GM12878 (cell line): ENCODE results near the gene USP46. TPM values are rescaled to one million over a fixed set of nuclear protein-coding genes. Genes with fewer than 3 reads are reported as not detected.

Experiments
- ATAC-seq: fragments of 200-7000 bp; cut with Tn5 transposase; 3 replicates; pipeline ENCODE4 v1.9.1; 2020; ENCODE audit warnings: mild to moderate bottlenecking, moderate library complexity
- Bru-seq: library from RNA; stranded (reverse); fragments of 400-500 nt; gene quantifications from one replicate; lab custom pipeline; 2021; lab: Mats Ljungman, UMichigan
- BruChase-seq, 2 experiments: library from RNA; stranded (reverse); fragments of 400-500 nt; gene quantifications; one replicate each; lab custom pipeline; 2021; lab: Mats Ljungman, UMichigan
- BruUV-seq: library from RNA; stranded (reverse); fragments of 400-500 nt; replicated peaks from 2 replicates; lab custom pipeline; 2021; lab: Mats Ljungman, UMichigan
- CTCF ChIA-PET: fragments of 300-600 bp; sonication (Branson Sonifier 250); formaldehyde crosslinking; extraction: SDS; loops from one replicate; lab custom pipeline; 2021; ENCODE audit warnings: inconsistent platforms; lab: Yijun Ruan, JAX
- POLR2A ChIA-PET: fragments of 350-600 bp; formaldehyde crosslinking; extraction: SDS; loops from one replicate; lab custom pipeline; 2021; ENCODE audit warnings: inconsistent platforms; lab: Charles Lee
- RAD21 ChIA-PET: fragments of 300-600 bp; sonication (Branson Sonifier 250); formaldehyde crosslinking; loops from one replicate; lab custom pipeline; 2023; ENCODE audit warnings: antibody characterized with exemption; ENCODE audit not compliant: unreplicated experiment; lab: Charles Lee
- SMC1A ChIA-PET: fragments of 300-600 bp; sonication (Branson Sonifier 250); formaldehyde crosslinking; loops from one replicate; lab custom pipeline; 2023; ENCODE audit not compliant: unreplicated experiment, uncharacterized antibody; lab: Charles Lee
- DNase-seq: peaks from one replicate; pipeline ENCODE4 v3.0.0-alpha.2; 2011; ENCODE audit warnings: low read depth, low spot score
- FAIRE-seq: peaks from 3 replicates; lab custom pipeline; 2011; peaks lifted over from hg19 to GRCh38; lab: Jason Lieb, UNC
- H2AFZ ChIP-seq: 2 replicates; pipeline ENCODE4 v1.6.0; 2011; ENCODE audit warnings: low read depth, low read length, control low read depth; ENCODE audit not compliant: control insufficient read depth
- H3K27ac ChIP-seq: 2 replicates; pipeline ENCODE4 v1.5.1; 2011; ENCODE audit warnings: control low read depth; ENCODE audit not compliant: control insufficient read depth, insufficient read depth
- H3K27me3 ChIP-seq, 2 experiments: replicated peaks in 1 of 2; 2 replicates each; pipeline versions ENCODE4 v1.6.0 to v1.6.1; 2011; ENCODE audit warnings: low read length in 1 of 2; ENCODE audit not compliant: control insufficient read depth in 2 of 2, insufficient read depth in 2 of 2
- H3K36me3 ChIP-seq, 2 experiments: 2 replicates each; pipeline ENCODE4 v1.5.1; 2011; ENCODE audit warnings: low read length in 1 of 2; ENCODE audit not compliant: control insufficient read depth in 2 of 2, insufficient read depth in 2 of 2
- H3K4me1 ChIP-seq: 2 replicates; pipeline ENCODE4 v1.6.1; 2011; ENCODE audit warnings: mild to moderate bottlenecking, low read length, moderate library complexity, mixed read lengths; ENCODE audit not compliant: control insufficient read depth, insufficient read depth
- H3K4me2 ChIP-seq: 2 replicates; pipeline ENCODE4 v1.6.0; 2011; ENCODE audit warnings: control low read depth; ENCODE audit not compliant: control insufficient read depth, insufficient read depth
- H3K4me3 ChIP-seq: fragments of 200-600 bp; sonication (generic); 2 replicates; pipeline ENCODE4 v1.5.1; 2016
- H3K79me2 ChIP-seq: 2 replicates; pipeline ENCODE4 v1.6.0; 2011; ENCODE audit warnings: low read length; ENCODE audit not compliant: control insufficient read depth, insufficient read depth
- H3K9ac ChIP-seq: 2 replicates; pipeline ENCODE4 v1.8.0; 2011; ENCODE audit warnings: low read length, control low read depth, mixed read lengths; ENCODE audit not compliant: control insufficient read depth, insufficient read depth
- H3K9me3 ChIP-seq: replicated peaks from 3 replicates; pipeline ENCODE4 v1.5.1; 2011; ENCODE audit warnings: mild to moderate bottlenecking, low read length; ENCODE audit not compliant: control insufficient read depth, insufficient read depth
- H4K20me1 ChIP-seq: 2 replicates; pipeline ENCODE4 v1.6.0; 2011; ENCODE audit not compliant: control insufficient read depth, insufficient read depth
- BHLHE40 ChIP-seq, 2 experiments: fragments of 450-650 bp in 1 of 2; IDR thresholded peaks; 2 replicates each; pipeline ENCODE4 v1.6.1; 2011 to 2017; ENCODE audit warnings: low read depth in 2 of 2, borderline replicate concordance in 1 of 2, improper control_type of control experiment in 1 of 2, low read length in 1 of 2, mild to moderate bottlenecking in 1 of 2
- EGR1 ChIP-seq, 2 experiments: IDR thresholded peaks; 1 replicate in 1 of 2; 2 replicates in 1 of 2; pipeline ENCODE4 v1.6.1; 2011 to 2012; ENCODE audit warnings: low read depth in 2 of 2, low read length in 2 of 2, borderline replicate concordance in 1 of 2, mild to moderate bottlenecking in 1 of 2, moderate library complexity in 1 of 2
- NR2C2 ChIP-seq: IDR thresholded peaks from 2 replicates; pipeline ENCODE4 v1.6.1; 2011; ENCODE audit warnings: borderline replicate concordance, low read depth; ENCODE audit not compliant: control insufficient read depth, insufficient read length
- TCF3 ChIP-seq: IDR thresholded peaks from 2 replicates; pipeline ENCODE4 v1.6.1; 2012; ENCODE audit warnings: low read depth, mild to moderate bottlenecking, low read length, borderline replicate concordance; ENCODE audit not compliant: insufficient read depth
- WGBS: methylation state at CpG from one replicate; pipeline ENCODE4 v1.1.6; 2016; ENCODE audit warnings: low lambda C conversion rate; ENCODE audit not compliant: insufficient replicate concordance, insufficient coverage; ENCODE audit errors: missing lambda C conversion rate; 5-methylcytosine and 5-hydroxymethylcytosine counted together
- in situ Hi-C: fragments of 300-500 bp; cut with MboI; formaldehyde crosslinking; loops from 9 replicates; pipeline ENCODE4 v1.14.3; 2018; ENCODE audit warnings: mixed read lengths
- intact Hi-C: fragments of 100-400 bp; cut with micrococcal nuclease; formaldehyde crosslinking; loops from one replicate; pipeline ENCODE4 v1.14.2; 2022; ENCODE audit not compliant: unreplicated experiment
- long read RNA-seq, 2 experiments: library from polyadenylated mRNA; unstranded; transcript quantifications; one replicate each; pipeline ENCODE4 v2.0.0, GENCODE V29; 2019 to 2020
- polyA minus RNA-seq, 3 experiments: library from RNA; depleted of rRNA, polyadenylated mRNA; stranded (reverse); fragments of >200 nt; gene quantifications; 2 replicates each; pipeline ENCODE4 v1.2.3, GENCODE V29; 2011
- polyA plus RNA-seq, 11 experiments: library from polyadenylated mRNA; depleted of rRNA in 4 of 11; unstranded in 6 of 11; stranded (reverse) in 5 of 11; fragments of >200 nt; fragmentation: Nextera tagmentation in 4 of 11; fragmentation: Illumina TruSeq in 1 of 11; extraction: Ambion mirVana in 4 of 11; extraction: Trizol in 1 of 11; gene quantifications; 1 replicate in 1 of 11; 2 replicates in 10 of 11; pipeline versions ENCODE4 v1.2.1 to v1.2.3, GENCODE V29; 2011 to 2016; ENCODE audit warnings: inconsistent platforms in 2 of 11, missing spikeins in 2 of 11, low read depth in 1 of 11
- total RNA-seq, 4 experiments: library from RNA; depleted of rRNA in 3 of 4; stranded (reverse); fragments of >200 nt in 3 of 4; fragmentation: Illumina TruSeq in 1 of 4; extraction: Trizol in 1 of 4; gene quantifications; 2 replicates each; pipeline versions ENCODE4 v1.2.1 to v1.2.3, GENCODE V29; 2013 to 2021
- TF ChIP-seq, protein P1 (sequence below): IDR thresholded peaks from 2 replicates; pipeline ENCODE4 v1.6.1; 2012; ENCODE audit warnings: low read depth, low read length, improper control_type of control experiment
- TF ChIP-seq, protein P2 (sequence below): fragments of 450-650 bp; IDR thresholded peaks from 2 replicates; pipeline ENCODE4 v1.6.1; 2017; ENCODE audit warnings: mild to moderate bottlenecking, moderate library complexity

The USP46 gene, protein sequence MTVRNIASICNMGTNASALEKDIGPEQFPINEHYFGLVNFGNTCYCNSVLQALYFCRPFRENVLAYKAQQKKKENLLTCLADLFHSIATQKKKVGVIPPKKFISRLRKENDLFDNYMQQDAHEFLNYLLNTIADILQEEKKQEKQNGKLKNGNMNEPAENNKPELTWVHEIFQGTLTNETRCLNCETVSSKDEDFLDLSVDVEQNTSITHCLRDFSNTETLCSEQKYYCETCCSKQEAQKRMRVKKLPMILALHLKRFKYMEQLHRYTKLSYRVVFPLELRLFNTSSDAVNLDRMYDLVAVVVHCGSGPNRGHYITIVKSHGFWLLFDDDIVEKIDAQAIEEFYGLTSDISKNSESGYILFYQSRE
- 22.3 and 26.2 TPM in 2 replicates for total RNA-seq (2013; cell fraction: nucleolus; rRNA removed)
- total RNA-seq (2014; rRNA removed) (6.7 and 8.4 TPM in 2 replicates), total RNA-seq (2014; rRNA removed; fragmentation: Illumina TruSeq; extraction: Trizol) (10.4 and 11.6 TPM in 2 replicates), total RNA-seq (2021) (18.8 and 20.1 TPM in 2 replicates), polyA plus RNA-seq (2011; rRNA removed) (12.4 and 15.6 TPM in 2 replicates), polyA plus RNA-seq (2014; fragmentation: Illumina TruSeq; extraction: Trizol) (14.5 and 14.7 TPM in 2 replicates), polyA plus RNA-seq (2014; fragmentation: Nextera tagmentation; extraction: Ambion mirVana) (1 to 10 TPM; 5.3 TPM), polyA plus RNA-seq (2014; rRNA removed) (7.6 and 8.7 TPM in 2 replicates), polyA plus RNA-seq (2016; fragmentation: Nextera tagmentation; extraction: Ambion mirVana) (10 to 100 TPM; 13.1 to 13.2 TPM), polyA minus RNA-seq (2011; rRNA and poly(A)+ RNA removed) (11.3 and 29.0 TPM in 2 replicates), Bru-seq, nascent RNA (percentile 76 among the genes with signal in this experiment), BruChase-seq, experiment 1, labeled RNA remaining after a 6-hour chase (percentile 73 among the genes with signal in this experiment), BruChase-seq, experiment 2, labeled RNA remaining after a 2-hour chase (percentile 76 among the genes with signal in this experiment)
- polyA plus RNA-seq (2011; ENCODE audit: low read depth): 3.1 TPM
- 3.8 and 3.9 TPM in 2 replicates for polyA plus RNA-seq (2011; cell fraction: cytosol; rRNA removed)
- 9.0 and 12.8 TPM in 2 replicates for polyA plus RNA-seq (2011; cell fraction: nucleus; rRNA removed)
- 4.7 and 6.8 TPM in 2 replicates for polyA plus RNA-seq (2012)
- 3.1 and 4.0 TPM in 2 replicates for polyA minus RNA-seq (2011; cell fraction: cytosol; rRNA and poly(A)+ RNA removed)
- polyA minus RNA-seq (2011; cell fraction: nucleus; rRNA and poly(A)+ RNA removed): 9.1 and 15.4 TPM in 2 replicates
- long read RNA-seq, experiment 1, partial matches to known transcripts: 1 of 1 reads
- long read RNA-seq, experiment 1, other reads (novel, unspliced or antisense): 0 of 1 reads
- long read RNA-seq, experiment 2, full-length matches to known transcripts: 12 of 25 reads
- long read RNA-seq, experiment 2, partial matches to known transcripts: 6 of 25 reads
- long read RNA-seq, experiment 2, other reads (novel, unspliced or antisense): 7 of 25 reads

DNA sequence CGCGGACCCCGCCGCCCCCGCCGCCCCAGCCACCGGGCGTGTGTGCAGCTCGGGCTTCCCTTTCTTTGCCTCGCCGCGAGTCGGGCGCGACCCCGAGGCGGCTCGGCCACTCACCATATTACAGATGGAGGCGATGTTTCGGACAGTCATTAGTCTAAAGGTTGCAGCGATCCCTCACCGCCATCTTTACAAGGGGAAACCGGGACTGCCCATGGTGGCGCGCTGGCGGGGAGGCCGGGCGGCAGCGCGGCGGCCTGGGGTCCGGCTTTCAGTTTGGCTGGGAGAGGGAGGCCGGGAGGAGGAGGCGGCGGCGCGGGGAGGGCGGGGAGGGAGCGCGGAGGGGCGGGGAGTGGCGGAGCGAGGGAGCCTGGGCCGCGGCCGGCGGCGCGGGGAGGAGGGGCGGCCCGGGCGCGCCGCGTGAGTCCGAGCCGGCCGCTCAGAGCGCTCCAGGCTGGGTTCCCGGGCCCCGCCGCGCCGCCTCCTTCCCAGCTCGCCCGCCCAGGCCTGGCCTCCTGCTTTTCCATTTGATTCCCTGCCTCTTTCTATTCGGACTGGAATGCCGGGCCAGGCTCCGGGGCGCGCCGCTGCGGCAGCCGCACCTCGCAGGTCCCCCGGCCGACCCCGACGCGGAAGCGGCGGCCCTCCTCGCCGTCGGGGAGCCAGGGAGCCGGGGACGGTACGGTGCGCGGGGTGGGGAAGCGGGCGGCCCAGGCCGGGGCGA is at the start of gene USP46:
USP46 (minus strand) TSS at position 301 of the 721 bp plus-strand sequence; CDS start at position 150, 151 bp downstream.
- Histone ChIP-seq H3K79me2 (peaks cover 21% of the 10 kb centered on the region), H3K9me3 (no peaks in the 10 kb centered on the region; the same call in 1 of the 3 replicates), H2AFZ (peak within 1 kb of the TSS; percentile 77), H3K4me2 (peak within 1 kb of the TSS; percentile 94), H3K36me3 (no peaks in the 10 kb centered on the region; a peak in 1 of 4 replicates), H3K9ac (peak within 1 kb of the TSS; percentile 87), H4K20me1 (no peaks in the 10 kb centered on the region), H3K27ac (peak within 1 kb of the TSS; percentile 81), H3K4me3 (peak within 1 kb of the TSS; percentile 87), H3K4me1 (peaks cover 6% of the 10 kb centered on the region; the same call in 1 of the 2 replicates), H3K27me3 (no peaks in the 10 kb centered on the region)
- ChIA-PET CTCF (interaction anchor here (0.8 to 2.5 kb wide), 4 partner anchors 9 to 113 kb away, joined by 3 to 10 read pairs (median 6); no protein-coding TSS in a partner anchor), SMC1A (interaction anchor here (1.2 to 2.4 kb wide), 3 partner anchors 11 to 28 kb away, joined by 4 to 15 read pairs (median 11); no protein-coding TSS in a partner anchor), POLR2A (interaction anchor here (1.2 to 4.0 kb wide), 4 partner anchors 12 to 113 kb away, joined by 3 to 30 read pairs (median 10); no protein-coding TSS in a partner anchor), RAD21 (interaction anchor here (0.6 to 2.0 kb wide), 6 partner anchors 16 to 53 kb away, joined by 3 to 8 read pairs (median 3); no protein-coding TSS in a partner anchor)
- in situ Hi-C loops: no loop called here
- FAIRE-seq (no peak), ATAC-seq (peak; percentile 91), DNase-seq (no peak)
- BruUV-seq: no TSS peak
- intact Hi-C loops: loop anchor here (5.0 kb wide), 1 partner anchor 53 kb away; no protein-coding TSS in a partner anchor
- 1% methylated on average over 57 of the region's 94 CpGs for WGBS
- TF ChIP-seq, protein P1, sequence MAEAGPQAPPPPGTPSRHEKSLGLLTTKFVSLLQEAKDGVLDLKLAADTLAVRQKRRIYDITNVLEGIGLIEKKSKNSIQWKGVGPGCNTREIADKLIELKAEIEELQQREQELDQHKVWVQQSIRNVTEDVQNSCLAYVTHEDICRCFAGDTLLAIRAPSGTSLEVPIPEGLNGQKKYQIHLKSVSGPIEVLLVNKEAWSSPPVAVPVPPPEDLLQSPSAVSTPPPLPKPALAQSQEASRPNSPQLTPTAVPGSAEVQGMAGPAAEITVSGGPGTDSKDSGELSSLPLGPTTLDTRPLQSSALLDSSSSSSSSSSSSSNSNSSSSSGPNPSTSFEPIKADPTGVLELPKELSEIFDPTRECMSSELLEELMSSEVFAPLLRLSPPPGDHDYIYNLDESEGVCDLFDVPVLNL: no peak
- TF ChIP-seq TCF3 (no peak), BHLHE40 (IDR thresholded peaks at IDR 0.05; ENCODE audit: borderline replicate concordance in 1 of 2, low read depth in 2 of 2, low read length in 1 of 2) (peak in 1 of 2 experiments; percentile 70; a peak in 2 of 4 replicates), EGR1 (IDR thresholded peaks at IDR 0.05; ENCODE audit: borderline replicate concordance in 1 of 2, low read depth in 2 of 2, low read length in 2 of 2) (peak in 1 of 2 experiments; percentile 63; a peak in 1 of 3 replicates), NR2C2 (no peak)
- TF ChIP-seq, protein P2, sequence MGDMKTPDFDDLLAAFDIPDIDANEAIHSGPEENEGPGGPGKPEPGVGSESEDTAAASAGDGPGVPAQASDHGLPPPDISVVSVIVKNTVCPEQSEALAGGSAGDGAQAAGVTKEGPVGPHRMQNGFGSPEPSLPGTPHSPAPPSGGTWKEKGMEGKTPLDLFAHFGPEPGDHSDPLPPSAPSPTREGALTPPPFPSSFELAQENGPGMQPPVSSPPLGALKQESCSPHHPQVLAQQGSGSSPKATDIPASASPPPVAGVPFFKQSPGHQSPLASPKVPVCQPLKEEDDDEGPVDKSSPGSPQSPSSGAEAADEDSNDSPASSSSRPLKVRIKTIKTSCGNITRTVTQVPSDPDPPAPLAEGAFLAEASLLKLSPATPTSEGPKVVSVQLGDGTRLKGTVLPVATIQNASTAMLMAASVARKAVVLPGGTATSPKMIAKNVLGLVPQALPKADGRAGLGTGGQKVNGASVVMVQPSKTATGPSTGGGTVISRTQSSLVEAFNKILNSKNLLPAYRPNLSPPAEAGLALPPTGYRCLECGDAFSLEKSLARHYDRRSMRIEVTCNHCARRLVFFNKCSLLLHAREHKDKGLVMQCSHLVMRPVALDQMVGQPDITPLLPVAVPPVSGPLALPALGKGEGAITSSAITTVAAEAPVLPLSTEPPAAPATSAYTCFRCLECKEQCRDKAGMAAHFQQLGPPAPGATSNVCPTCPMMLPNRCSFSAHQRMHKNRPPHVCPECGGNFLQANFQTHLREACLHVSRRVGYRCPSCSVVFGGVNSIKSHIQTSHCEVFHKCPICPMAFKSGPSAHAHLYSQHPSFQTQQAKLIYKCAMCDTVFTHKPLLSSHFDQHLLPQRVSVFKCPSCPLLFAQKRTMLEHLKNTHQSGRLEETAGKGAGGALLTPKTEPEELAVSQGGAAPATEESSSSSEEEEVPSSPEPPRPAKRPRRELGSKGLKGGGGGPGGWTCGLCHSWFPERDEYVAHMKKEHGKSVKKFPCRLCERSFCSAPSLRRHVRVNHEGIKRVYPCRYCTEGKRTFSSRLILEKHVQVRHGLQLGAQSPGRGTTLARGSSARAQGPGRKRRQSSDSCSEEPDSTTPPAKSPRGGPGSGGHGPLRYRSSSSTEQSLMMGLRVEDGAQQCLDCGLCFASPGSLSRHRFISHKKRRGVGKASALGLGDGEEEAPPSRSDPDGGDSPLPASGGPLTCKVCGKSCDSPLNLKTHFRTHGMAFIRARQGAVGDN: peak; percentile 45; the same call in 1 of the 2 replicates
